DOHH2 (cell line): ENCODE measurements around the gene EPAS1.

Experiments used
- EZH2phosphoT487 ChIP-seq: fragments of 200-600 bp; sonication (generic); IDR thresholded peaks from 2 replicates; pipeline ENCODE4 v1.6.1; 2017; ENCODE audit warnings: borderline replicate concordance, mild to moderate bottlenecking, antibody characterized with exemption, low read length, moderate library complexity, mixed read lengths
- TF ChIP-seq, protein P1 (sequence below): fragments of 200-600 bp; sonication (generic); IDR thresholded peaks from one replicate; pipeline ENCODE4 v1.5.1; 2014; ENCODE audit warnings: antibody characterized with exemption, mild to moderate bottlenecking, low read depth, low read length; ENCODE audit not compliant: poor library complexity, severe bottlenecking

DNA sequence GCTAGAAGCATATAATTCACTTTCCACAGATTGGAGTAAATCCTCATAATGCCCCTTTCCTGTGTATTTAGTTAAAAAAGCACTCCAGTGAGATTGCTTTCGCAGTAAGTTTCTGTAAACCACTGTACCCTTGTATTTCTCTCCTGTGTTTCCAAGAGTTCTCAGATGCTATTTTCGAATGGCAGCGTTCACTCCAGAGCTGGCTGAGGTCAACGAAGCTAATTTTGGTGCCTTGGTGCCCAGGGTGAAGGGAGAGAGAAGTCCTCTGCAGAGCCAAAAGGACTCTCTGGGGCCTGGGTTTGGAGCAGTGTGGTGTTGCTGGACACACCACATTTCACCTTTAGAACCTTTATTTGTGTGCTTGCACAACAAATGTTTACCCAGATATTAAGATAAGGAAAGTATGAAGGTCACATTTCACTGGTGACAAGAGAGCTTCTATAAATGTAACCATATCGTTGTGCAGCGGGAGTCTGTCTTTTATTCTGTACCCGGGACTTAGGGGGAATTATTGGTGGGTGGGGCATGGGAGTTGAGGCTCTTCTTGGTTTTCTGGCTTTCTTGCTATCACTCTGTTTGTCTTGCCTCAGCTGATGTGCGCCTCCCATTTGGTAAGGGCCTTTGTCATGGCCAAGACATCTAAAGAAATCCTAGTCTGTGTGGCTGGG lies 9.9 kb downstream of the EPAS1 start:
- TF ChIP-seq, protein P1, sequence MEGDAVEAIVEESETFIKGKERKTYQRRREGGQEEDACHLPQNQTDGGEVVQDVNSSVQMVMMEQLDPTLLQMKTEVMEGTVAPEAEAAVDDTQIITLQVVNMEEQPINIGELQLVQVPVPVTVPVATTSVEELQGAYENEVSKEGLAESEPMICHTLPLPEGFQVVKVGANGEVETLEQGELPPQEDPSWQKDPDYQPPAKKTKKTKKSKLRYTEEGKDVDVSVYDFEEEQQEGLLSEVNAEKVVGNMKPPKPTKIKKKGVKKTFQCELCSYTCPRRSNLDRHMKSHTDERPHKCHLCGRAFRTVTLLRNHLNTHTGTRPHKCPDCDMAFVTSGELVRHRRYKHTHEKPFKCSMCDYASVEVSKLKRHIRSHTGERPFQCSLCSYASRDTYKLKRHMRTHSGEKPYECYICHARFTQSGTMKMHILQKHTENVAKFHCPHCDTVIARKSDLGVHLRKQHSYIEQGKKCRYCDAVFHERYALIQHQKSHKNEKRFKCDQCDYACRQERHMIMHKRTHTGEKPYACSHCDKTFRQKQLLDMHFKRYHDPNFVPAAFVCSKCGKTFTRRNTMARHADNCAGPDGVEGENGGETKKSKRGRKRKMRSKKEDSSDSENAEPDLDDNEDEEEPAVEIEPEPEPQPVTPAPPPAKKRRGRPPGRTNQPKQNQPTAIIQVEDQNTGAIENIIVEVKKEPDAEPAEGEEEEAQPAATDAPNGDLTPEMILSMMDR, result no peak
- TF ChIP-seq EZH2phosphoT487, result no peak
